Mesenchymal stem cell (in vitro differentiated cells and primary cell): ENCODE measurements around the gene CDH15.
A peak's percentile ranks its signal among the peaks of the same experiment; 100 is the strongest.
"Not testable (repeated sequence)": the region's sequence is repeated elsewhere in the genome, so short reads cannot be mapped to it uniquely, and the experiment has no call there.

Experiments
- DNase-seq: peaks from one replicate; pipeline ENCODE4 v3.0.0-alpha.2; 2013
- H2AFZ ChIP-seq: one replicate; pipeline ENCODE4 v1.6.1; 2013; ENCODE audit warnings: low read depth, mild to moderate bottlenecking, control low read depth, inconsistent platforms, low read length, moderate library complexity
- H2AK5ac ChIP-seq: 2 replicates; pipeline ENCODE4 v1.6.1; 2013; ENCODE audit warnings: low read length, moderate library complexity, mild to moderate bottlenecking, inconsistent platforms; ENCODE audit not compliant: severe bottlenecking
- H2BK120ac ChIP-seq: one replicate; pipeline ENCODE4 v1.6.1; 2013; ENCODE audit warnings: low read depth, mild to moderate bottlenecking, inconsistent platforms, low read length, moderate library complexity
- H2BK12ac ChIP-seq, 2 experiments: one replicate each; pipeline ENCODE4 v1.6.1; 2013; ENCODE audit warnings: inconsistent platforms in 2 of 2, low read length in 2 of 2, mild to moderate bottlenecking in 2 of 2, moderate library complexity in 2 of 2, control low read depth in 1 of 2
- H2BK15ac ChIP-seq: one replicate; pipeline ENCODE4 v1.6.1; 2013; ENCODE audit warnings: mild to moderate bottlenecking, low read depth, inconsistent platforms; ENCODE audit not compliant: poor library complexity, severe bottlenecking
- H2BK5ac ChIP-seq: 2 replicates; pipeline ENCODE4 v1.6.1; 2013; ENCODE audit warnings: low read depth, mild to moderate bottlenecking, low read length, control low read depth, inconsistent platforms; ENCODE audit not compliant: poor library complexity, severe bottlenecking
- H3K14ac ChIP-seq, 2 experiments: one replicate each; pipeline ENCODE4 v1.6.1; 2013; ENCODE audit warnings: inconsistent platforms in 2 of 2, low read length in 2 of 2, control low read depth in 1 of 2, mild to moderate bottlenecking in 1 of 2, moderate library complexity in 1 of 2
- H3K18ac ChIP-seq, 2 experiments: one replicate each; pipeline ENCODE4 v1.6.1; 2013; ENCODE audit warnings: inconsistent platforms in 2 of 2, low read length in 2 of 2, control low read depth in 1 of 2, low read depth in 1 of 2, mild to moderate bottlenecking in 1 of 2
- H3K23ac ChIP-seq, 2 experiments: one replicate each; pipeline ENCODE4 v1.6.1; 2013; ENCODE audit warnings: inconsistent platforms in 2 of 2, low read length in 2 of 2, mild to moderate bottlenecking in 2 of 2, moderate library complexity in 2 of 2, control low read depth in 1 of 2
- H3K27ac ChIP-seq: 2 replicates; pipeline ENCODE4 v1.5.1; 2013; ENCODE audit warnings: mild to moderate bottlenecking, moderate library complexity, low read length, control low read depth, inconsistent platforms; ENCODE audit not compliant: poor library complexity, severe bottlenecking
- H3K27me3 ChIP-seq, 2 experiments: 2 replicates each; pipeline versions ENCODE4 v1.6.1 to v1.7.0; 2013; ENCODE audit warnings: low read length in 2 of 2, mild to moderate bottlenecking in 2 of 2, moderate library complexity in 2 of 2, control low read depth in 1 of 2, inconsistent platforms in 1 of 2; ENCODE audit not compliant: control insufficient read depth in 1 of 2, insufficient read depth in 1 of 2
- H3K36me3 ChIP-seq, 2 experiments: 2 replicates each; pipeline versions ENCODE4 v1.6.1 to v1.7.0; 2013; ENCODE audit warnings: low read length in 2 of 2, control low read depth in 1 of 2, inconsistent platforms in 1 of 2, low read depth in 1 of 2, mild to moderate bottlenecking in 1 of 2; ENCODE audit not compliant: insufficient read depth in 2 of 2, control insufficient read depth in 1 of 2
- H3K4ac ChIP-seq, 2 experiments: one replicate each; pipeline ENCODE4 v1.6.1; 2013; ENCODE audit warnings: inconsistent platforms in 2 of 2, low read length in 2 of 2, mild to moderate bottlenecking in 2 of 2, moderate library complexity in 2 of 2, control low read depth in 1 of 2, low read depth in 1 of 2
- H3K4me1 ChIP-seq: 2 replicates; pipeline ENCODE4 v1.6.1; 2013; ENCODE audit warnings: low read depth, low read length, control low read depth; ENCODE audit not compliant: control insufficient read depth, insufficient read depth
- H3K4me2 ChIP-seq: 2 replicates; pipeline ENCODE4 v1.6.1; 2013; ENCODE audit warnings: low read length, mild to moderate bottlenecking, inconsistent platforms; ENCODE audit not compliant: poor library complexity, severe bottlenecking
- H3K4me3 ChIP-seq, 2 experiments: 2 replicates each; pipeline versions ENCODE4 v1.5.1 to v1.7.0; 2013; ENCODE audit warnings: low read length in 2 of 2, mild to moderate bottlenecking in 2 of 2, control low read depth in 1 of 2, low read depth in 1 of 2; ENCODE audit not compliant: insufficient read depth in 1 of 2
- H3K79me1 ChIP-seq: replicated peaks from 2 replicates; pipeline ENCODE4 v1.6.1; 2013; ENCODE audit warnings: mild to moderate bottlenecking, control low read depth, low read length, inconsistent platforms; ENCODE audit not compliant: poor library complexity, severe bottlenecking
- H3K9ac ChIP-seq: 2 replicates; pipeline ENCODE4 v1.7.0; 2013; ENCODE audit warnings: mild to moderate bottlenecking, low read length, moderate library complexity
- H3K9me3 ChIP-seq: 2 replicates; pipeline ENCODE4 v1.7.0; 2013; ENCODE audit warnings: mild to moderate bottlenecking, low read length; ENCODE audit not compliant: control insufficient read depth
- H4K8ac ChIP-seq: one replicate; pipeline ENCODE4 v1.6.1; 2013; ENCODE audit warnings: inconsistent platforms, mild to moderate bottlenecking, low read length, moderate library complexity
- H4K91ac ChIP-seq: one replicate; pipeline ENCODE4 v1.6.1; 2013; ENCODE audit warnings: mild to moderate bottlenecking, low read length, inconsistent platforms
- WGBS: methylation state at CpG from one replicate; pipeline ENCODE4 v1.1.7; 2013; ENCODE audit warnings: mixed read lengths; 5-methylcytosine and 5-hydroxymethylcytosine counted together

The CDH15 gene

DNA sequence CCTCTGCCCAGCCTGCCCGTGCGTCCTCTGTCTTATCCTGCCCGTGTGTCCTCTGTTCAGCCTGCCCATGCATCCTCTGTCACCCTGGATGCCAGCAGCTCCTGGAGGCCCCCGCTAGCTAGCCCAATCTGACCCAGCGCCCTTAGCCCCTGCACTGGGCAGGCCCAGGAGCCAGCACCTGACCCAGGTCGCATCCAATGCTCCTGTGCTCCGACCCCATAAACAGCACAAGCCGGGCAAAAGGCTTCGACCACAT lies 13.1 kb downstream of the CDH15 start:
- Histone ChIP-seq H3K9me3 (no peaks in the 10 kb centered on the region), H2BK15ac (no peak overlapping the region), H2AFZ (no peak overlapping the region), H3K27ac (no peak overlapping the region), H2BK5ac (no peak overlapping the region), H3K36me3 (no peaks in the 10 kb centered on the region), H3K18ac (no peak overlapping the region), H3K79me1 (no peaks in the 10 kb centered on the region), H3K9ac (no peak overlapping the region), H3K14ac (peak overlapping the region in 1 of 2 experiments; percentile 9), H3K4me1 (no peaks in the 10 kb centered on the region), H2BK120ac (no peak overlapping the region), H4K91ac (peak overlapping the region; percentile 11), H4K8ac (no peak overlapping the region), H2AK5ac (no peak overlapping the region), H3K4me2 (no peak overlapping the region), H3K27me3 (peaks cover 12 to 45% of the 10 kb centered on the region in 2 experiments), H2BK12ac (no peak overlapping the region), H3K23ac (no peak overlapping the region), H3K4ac (no peak overlapping the region), H3K4me3 (no peak overlapping the region)
- DNase-seq = no peak
- 86% methylated on average over 9 of the region's 9 CpGs for WGBS

DNA sequence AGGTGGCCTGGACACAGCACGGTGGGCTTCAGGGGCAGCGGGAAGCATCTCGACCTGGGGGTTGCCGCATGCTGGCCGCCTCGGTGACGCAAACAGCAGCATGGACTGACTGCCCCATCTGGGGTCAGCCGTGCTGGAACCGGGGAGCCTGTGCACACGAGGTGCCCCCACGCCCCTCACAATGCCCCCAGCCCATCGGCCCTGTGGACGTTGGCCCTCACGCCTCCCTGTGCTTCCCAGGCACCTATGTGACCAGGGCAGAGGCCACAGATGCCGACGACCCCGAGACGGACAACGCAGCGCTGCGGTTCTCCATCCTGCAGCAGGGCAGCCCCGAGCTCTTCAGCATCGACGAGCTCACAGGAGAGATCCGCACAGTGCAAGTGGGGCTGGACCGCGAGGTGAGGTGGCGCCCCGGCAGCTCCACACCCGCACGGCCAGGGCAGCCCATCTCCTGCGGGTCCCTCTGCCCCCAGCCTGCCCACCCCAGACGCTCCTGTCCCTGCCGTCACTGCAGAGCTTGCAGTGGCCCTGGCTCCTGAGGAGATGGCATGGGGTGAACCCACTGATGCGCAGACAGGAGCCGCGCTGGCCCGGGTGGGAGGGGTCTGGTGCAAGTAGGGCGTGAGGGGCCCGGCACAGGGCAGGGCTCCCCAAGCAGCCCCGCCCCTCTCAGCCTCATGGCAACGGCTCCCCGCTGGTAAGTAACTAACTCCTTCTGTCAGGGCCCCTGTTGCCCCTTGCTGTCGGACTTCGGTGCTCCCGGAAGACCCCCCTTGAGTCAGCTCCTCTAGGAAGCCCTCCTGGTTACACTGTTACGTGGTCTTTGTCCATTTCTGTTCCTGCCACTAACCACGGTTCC lies 13.6 kb downstream of the CDH15 start:
- Histone ChIP-seq H3K14ac (no peak overlapping the region), H3K36me3 (no peaks in the 10 kb centered on the region), H2BK120ac (no peak overlapping the region), H2AFZ (no peak overlapping the region), H3K9me3 (no peaks in the 10 kb centered on the region), H3K4me2 (no peak overlapping the region), H3K23ac (no peak overlapping the region), H3K4me3 (no peak overlapping the region), H4K8ac (no peak overlapping the region), H3K4ac (no peak overlapping the region), H2AK5ac (no peak overlapping the region), H3K4me1 (no peaks in the 10 kb centered on the region), H2BK15ac (no peak overlapping the region), H2BK12ac (no peak overlapping the region), H3K9ac (no peak overlapping the region), H3K27ac (no peak overlapping the region), H2BK5ac (no peak overlapping the region), H3K79me1 (no peaks in the 10 kb centered on the region), H4K91ac (no peak overlapping the region), H3K27me3 (peaks cover 8 to 40% of the 10 kb centered on the region in 2 experiments), H3K18ac (no peak overlapping the region)
- WGBS = 89% methylated on average over 48 of the region's 48 CpGs
- DNase-seq = no peak

GRCh38 chr16:89185887-89186592 lies 14.5 kb downstream of the CDH15 start:
- 86% methylated on average over 30 of the region's 30 CpGs for WGBS
- H3K36me3 ChIP-seq, H3K18ac ChIP-seq, H3K4me1 ChIP-seq, H2BK15ac ChIP-seq, H2BK5ac ChIP-seq, H3K9ac ChIP-seq, H3K14ac ChIP-seq, H4K91ac ChIP-seq, H3K4ac ChIP-seq, H2BK120ac ChIP-seq, H3K79me1 ChIP-seq, DNase-seq, H4K8ac ChIP-seq, H3K4me2 ChIP-seq, H3K4me3 ChIP-seq, H2AK5ac ChIP-seq, H2AFZ ChIP-seq, H2BK12ac ChIP-seq, H3K9me3 ChIP-seq, H3K27ac ChIP-seq, H3K23ac ChIP-seq: not testable (repeated sequence)
- H3K27me3 ChIP-seq = peaks cover 7 to 41% of the 10 kb centered on the region in 2 experiments

DNA sequence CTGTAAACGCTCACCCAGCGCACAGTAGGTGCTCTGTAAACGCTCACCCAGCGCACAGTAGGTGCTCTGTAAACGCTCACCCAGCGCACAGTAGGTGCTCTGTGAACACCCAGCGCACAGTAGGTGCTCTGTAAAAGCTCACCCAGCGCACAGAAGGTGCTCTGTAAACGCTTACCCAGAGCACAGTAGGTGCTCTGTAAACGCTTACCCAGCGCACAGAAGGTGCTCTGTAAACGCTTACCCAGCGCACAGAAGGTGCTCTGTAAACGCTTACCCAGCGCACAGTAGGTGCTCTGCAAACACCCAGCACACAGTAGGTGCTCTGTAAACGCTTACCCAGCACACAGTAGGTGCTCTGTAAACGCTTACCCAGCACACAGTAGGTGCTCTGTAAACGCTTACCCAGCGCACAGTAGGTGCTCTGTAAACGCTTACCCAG lies 15.1 kb downstream of the CDH15 start:
- H3K14ac ChIP-seq, H3K4ac ChIP-seq, H3K18ac ChIP-seq, H4K8ac ChIP-seq, H2AFZ ChIP-seq, H3K9me3 ChIP-seq, H2AK5ac ChIP-seq, H2BK120ac ChIP-seq, H2BK5ac ChIP-seq, DNase-seq, H3K79me1 ChIP-seq, H3K4me2 ChIP-seq, H3K4me3 ChIP-seq, H3K27ac ChIP-seq, H2BK15ac ChIP-seq, H3K36me3 ChIP-seq, H3K4me1 ChIP-seq, H3K23ac ChIP-seq, H2BK12ac ChIP-seq, H4K91ac ChIP-seq, H3K9ac ChIP-seq: not testable (repeated sequence)
- H3K27me3 ChIP-seq = peaks cover 7 to 41% of the 10 kb centered on the region in 2 experiments
- 86% methylated on average over 20 of the region's 20 CpGs for WGBS
